ENCODE measurements around the gene SRPK1. TPM values are rescaled to one million over a fixed set of nuclear protein-coding genes. Genes with fewer than 3 reads are reported as not detected.

Gene SRPK1
- total and polyA plus RNA-seq, 2 of the 8 experiments (the other 6 are each of a cell fraction or from before 2014, with no cell fraction given) = 25.7 to 116 TPM

GRCh38 chr6:35788423-35788982, 132.4 kb downstream of the SRPK1 start:
- 85% methylated on average over 4 of the region's 4 CpGs; no CpG with 5 or more reads in 1 of the 2 experiments for WGBS, 2 experiments (ENCODE audit: extremely low coverage in 1 of 2, insufficient coverage in 1 of 2, insufficient read length in 1 of 2, insufficient replicate concordance in 2 of 2, low coverage in 1 of 2, low lambda C conversion rate in 2 of 2, missing lambda C conversion rate in 1 of 2)
- Histone ChIP-seq H4K91ac (replicated peaks; ENCODE audit: insufficient read length, low read length) (no peak overlapping the region), H3K4me2 (ENCODE audit: insufficient read depth in 1 of 2, low read depth in 2 of 2, low read length in 2 of 2) (no peak overlapping the region), H3K27me3 (replicated peaks in 1 of 4; ENCODE audit: control insufficient read depth in 3 of 4, extremely low read depth in 1 of 4, insufficient read depth in 3 of 4, low read length in 3 of 4) (no peaks in the 10 kb centered on the region), H3K23me2 (ENCODE audit: low read depth, low read length) (no peaks in the 10 kb centered on the region), H2BK5ac (ENCODE audit: low read depth, low read length) (no peak overlapping the region), H3K23ac (ENCODE audit: insufficient read length) (no peak overlapping the region), H2BK12ac (ENCODE audit: low read depth, low read length) (no peak overlapping the region), H3K36me3 (ENCODE audit: control insufficient read depth in 2 of 4, insufficient read depth in 4 of 4, low read length in 3 of 4) (no peaks in the 10 kb centered on the region), H3K4ac (replicated peaks; ENCODE audit: insufficient read length, low read depth, low read length) (no peak overlapping the region), H4K8ac (ENCODE audit: extremely low read depth, insufficient read depth, low read length) (no peak overlapping the region), H3K18ac (ENCODE audit: extremely low read depth, low read length) (no peak overlapping the region), H3K9me3 (ENCODE audit: insufficient read depth in 2 of 2, low read depth in 1 of 2, low read length in 1 of 2) (no peaks in the 10 kb centered on the region), H3K56ac (replicated peaks; ENCODE audit: insufficient read length, low read depth, low read length) (no peak overlapping the region), H2BK15ac (ENCODE audit: low read length) (no peak overlapping the region), H3K79me1 (ENCODE audit: low read depth, low read length) (no peaks in the 10 kb centered on the region), H3K9ac (replicated peaks in 1 of 4; ENCODE audit: extremely low read depth in 1 of 4, low read depth in 3 of 4, low read length in 3 of 4) (no peak overlapping the region), H4K5ac (ENCODE audit: insufficient read length, low read depth, low read length) (no peak overlapping the region), H3K4me1 (replicated peaks in 1 of 4; ENCODE audit: control insufficient read depth in 3 of 4, insufficient read depth in 4 of 4, low read length in 3 of 4) (peaks cover 0 to 5% (median 0%) of the 10 kb centered on the region in 4 experiments; a peak in 3 of 7 replicates), H2AK5ac (ENCODE audit: low read depth, low read length) (no peak overlapping the region), H2AFZ (ENCODE audit: low read length) (no peak overlapping the region), H2BK120ac (replicated peaks; ENCODE audit: low read depth, low read length) (no peak overlapping the region), H3K79me2 (ENCODE audit: control insufficient read depth in 1 of 2, insufficient read depth in 2 of 2, low read length in 2 of 2) (no peaks in the 10 kb centered on the region), H3K14ac (ENCODE audit: insufficient read length) (no peak overlapping the region), H3K27ac (ENCODE audit: low read depth, low read length) (no peak overlapping the region), H4K20me1 (replicated peaks in 1 of 2; ENCODE audit: control insufficient read depth in 1 of 2, insufficient read depth in 2 of 2, low read length in 2 of 2) (no peaks in the 10 kb centered on the region), H2BK20ac (ENCODE audit: low read length) (no peak overlapping the region), H3K4me3 (ENCODE audit: extremely low read depth in 1 of 4, insufficient read depth in 2 of 4, low read depth in 3 of 4, low read length in 4 of 4) (no peak overlapping the region)
- DNase-seq (ENCODE audit: low read depth in 1 of 2, low spot score in 2 of 2) = no peak
- ChIA-PET CTCF (ENCODE audit: partially characterized antibody) (interaction anchor here (0.8 to 3.5 kb wide), 4 partner anchors 10 to 287 kb away, joined by 3 to 27 read pairs (median 4); partner anchors contain the start of gene CLPS), POLR2A (ENCODE audit: partially characterized antibody) (interaction anchor here (1.3 to 4.1 kb wide), 3 partner anchors 8 to 24 kb away, joined by 3 to 29 read pairs (median 9); partner anchors contain the start of genes CLPS and CLPSL2)
- no peak for FAIRE-seq
- TF ChIP-seq RBBP5 (IDR thresholded peaks at IDR 0.05; ENCODE audit: borderline replicate concordance, low read depth, low read length) = no peak
- TF ChIP-seq SP2 (IDR thresholded peaks at IDR 0.05; ENCODE audit: low read length) = no peak
- no peak for TF ChIP-seq RXRA (IDR thresholded peaks at IDR 0.05; ENCODE audit: insufficient read depth, low read depth, low read length)
- no peak for TF ChIP-seq JUN (IDR thresholded peaks at IDR 0.05; ENCODE audit: low read depth, low read length)
- no peak for TF ChIP-seq EP300 (IDR thresholded peaks at IDR 0.05; ENCODE audit: borderline replicate concordance in 1 of 2, low read depth in 2 of 2, low read length in 2 of 2)
- no peak for TF ChIP-seq CTCF (IDR thresholded peaks at IDR 0.05; ENCODE audit: control extremely low read depth in 1 of 3, insufficient read depth in 1 of 3, low read depth in 1 of 3, low read length in 3 of 3)
- no peak for TF ChIP-seq ATF2 (IDR thresholded peaks at IDR 0.05; ENCODE audit: low read length)
- TF ChIP-seq, protein P1, sequence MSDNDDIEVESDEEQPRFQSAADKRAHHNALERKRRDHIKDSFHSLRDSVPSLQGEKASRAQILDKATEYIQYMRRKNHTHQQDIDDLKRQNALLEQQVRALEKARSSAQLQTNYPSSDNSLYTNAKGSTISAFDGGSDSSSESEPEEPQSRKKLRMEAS (IDR thresholded peaks at IDR 0.05) = no peak
